Astrocyte of the cerebellum (primary cell): ENCODE data around the gene MAPK8.

ENCODE experiments used
- DNase-seq: peaks from one replicate; pipeline ENCODE4 v3.0.0-alpha.2; 2011; ENCODE audit warnings: low read depth
- H3K4me3 ChIP-seq: 2 replicates; pipeline ENCODE4 v1.5.1; 2011; ENCODE audit warnings: mild to moderate bottlenecking, low read depth, low read length, moderate library complexity
- in situ Hi-C: cut with HindIII; loops from 2 replicates; pipeline ENCODE4 v1.10.0; 2017; ENCODE audit warnings: low sequenced_read_pairs
- TF ChIP-seq, protein P1 (sequence below): IDR thresholded peaks from 2 replicates; pipeline ENCODE4 v1.5.1; 2012; ENCODE audit warnings: low read length, low read depth, moderate library complexity, mild to moderate bottlenecking; ENCODE audit errors: missing control alignments

MAPK8 gene

DNA sequence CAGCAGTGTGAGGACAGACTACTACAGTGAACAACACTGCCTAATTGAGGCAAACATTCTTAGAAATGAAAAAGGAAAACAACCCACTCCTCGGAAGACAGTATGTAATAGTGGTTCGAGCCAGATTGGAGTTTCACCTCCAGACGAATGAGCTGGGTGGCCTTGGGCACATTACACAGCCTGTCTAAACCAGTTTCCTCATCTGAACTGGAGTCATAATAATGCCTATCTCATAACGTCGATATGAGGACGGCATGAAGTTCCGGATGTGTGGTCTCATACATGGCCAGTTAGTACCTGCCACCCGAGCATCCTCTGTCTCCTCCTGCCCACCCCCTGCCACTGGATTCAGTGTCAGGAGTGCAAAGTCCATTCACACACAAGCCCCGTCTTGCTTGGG lies 16.2 kb upstream of the MAPK8 start:
- no peak for DNase-seq
- TF ChIP-seq, protein P1, sequence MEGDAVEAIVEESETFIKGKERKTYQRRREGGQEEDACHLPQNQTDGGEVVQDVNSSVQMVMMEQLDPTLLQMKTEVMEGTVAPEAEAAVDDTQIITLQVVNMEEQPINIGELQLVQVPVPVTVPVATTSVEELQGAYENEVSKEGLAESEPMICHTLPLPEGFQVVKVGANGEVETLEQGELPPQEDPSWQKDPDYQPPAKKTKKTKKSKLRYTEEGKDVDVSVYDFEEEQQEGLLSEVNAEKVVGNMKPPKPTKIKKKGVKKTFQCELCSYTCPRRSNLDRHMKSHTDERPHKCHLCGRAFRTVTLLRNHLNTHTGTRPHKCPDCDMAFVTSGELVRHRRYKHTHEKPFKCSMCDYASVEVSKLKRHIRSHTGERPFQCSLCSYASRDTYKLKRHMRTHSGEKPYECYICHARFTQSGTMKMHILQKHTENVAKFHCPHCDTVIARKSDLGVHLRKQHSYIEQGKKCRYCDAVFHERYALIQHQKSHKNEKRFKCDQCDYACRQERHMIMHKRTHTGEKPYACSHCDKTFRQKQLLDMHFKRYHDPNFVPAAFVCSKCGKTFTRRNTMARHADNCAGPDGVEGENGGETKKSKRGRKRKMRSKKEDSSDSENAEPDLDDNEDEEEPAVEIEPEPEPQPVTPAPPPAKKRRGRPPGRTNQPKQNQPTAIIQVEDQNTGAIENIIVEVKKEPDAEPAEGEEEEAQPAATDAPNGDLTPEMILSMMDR, result no peak
- in situ Hi-C loops, result no loop called here
- no peak overlapping the region for H3K4me3 ChIP-seq

DNA sequence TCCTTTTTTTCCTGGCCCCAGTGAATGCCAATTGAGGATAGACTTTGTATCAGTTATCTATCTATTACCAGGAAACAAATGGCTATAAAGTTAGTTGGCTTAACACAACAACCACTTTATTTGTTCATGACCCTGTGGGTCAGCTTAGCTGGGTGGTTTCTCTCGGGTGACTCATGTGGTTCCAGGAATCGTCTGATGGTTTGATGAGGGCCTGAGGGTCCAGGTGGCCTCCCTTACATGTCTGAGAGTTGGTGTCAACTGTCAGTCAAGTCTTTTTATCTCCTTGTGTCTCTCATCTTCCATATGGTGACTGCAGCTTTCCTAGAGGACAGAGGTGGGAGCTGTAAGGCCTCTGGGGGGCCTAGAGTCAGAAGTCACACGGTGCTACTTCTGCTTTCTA lies 15.3 kb upstream of the MAPK8 start:
- in situ Hi-C loops, result no loop called here
- no peak for DNase-seq
- TF ChIP-seq, protein P1, result no peak
- H3K4me3 ChIP-seq, result no peak overlapping the region

DNA sequence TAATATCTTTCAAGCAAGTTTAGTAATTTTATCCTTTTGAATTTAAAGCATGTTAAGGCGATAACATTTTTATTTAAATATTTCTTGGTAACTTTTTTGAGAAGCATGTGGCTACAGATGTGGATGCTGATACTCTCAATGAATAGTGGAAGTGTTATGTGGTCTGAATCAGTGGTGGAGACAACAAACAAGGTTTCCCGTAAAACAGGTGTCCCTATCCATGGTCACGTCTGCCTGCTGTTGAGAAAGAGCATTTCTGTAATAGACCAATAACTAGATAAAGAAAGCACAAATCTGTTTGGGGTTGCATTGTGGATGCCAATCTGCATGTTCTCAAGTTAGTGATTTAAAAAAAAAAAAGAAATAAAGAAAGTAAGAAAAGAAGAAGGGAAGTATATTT lies 13.9 kb upstream of the MAPK8 start:
- TF ChIP-seq, protein P1, result no peak
- in situ Hi-C loops, result no loop called here
- DNase-seq, result no peak
- no peak overlapping the region for H3K4me3 ChIP-seq

DNA sequence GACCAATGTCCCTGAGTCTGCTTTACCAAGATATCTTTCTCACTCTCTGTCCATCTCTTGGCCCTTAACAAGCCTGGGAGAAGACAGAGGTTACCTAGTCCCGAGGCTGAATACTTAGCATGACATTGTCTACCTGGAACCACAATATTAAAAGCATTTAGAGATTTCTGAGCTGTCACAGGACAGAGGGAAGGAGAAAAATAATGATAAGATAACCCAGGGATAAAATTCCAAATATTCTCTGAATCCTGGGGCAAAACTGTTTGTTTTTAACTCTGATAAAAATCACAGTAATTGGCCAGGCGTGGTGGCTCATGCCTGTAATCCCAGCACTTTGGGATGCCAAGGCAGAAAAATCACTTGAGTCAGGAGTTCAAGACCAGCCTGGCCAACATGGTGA lies 12.0 kb upstream of the MAPK8 start:
- DNase-seq, result no peak
- H3K4me3 ChIP-seq, result no peak overlapping the region
- in situ Hi-C loops, result no loop called here
- TF ChIP-seq, protein P1, result no peak

DNA sequence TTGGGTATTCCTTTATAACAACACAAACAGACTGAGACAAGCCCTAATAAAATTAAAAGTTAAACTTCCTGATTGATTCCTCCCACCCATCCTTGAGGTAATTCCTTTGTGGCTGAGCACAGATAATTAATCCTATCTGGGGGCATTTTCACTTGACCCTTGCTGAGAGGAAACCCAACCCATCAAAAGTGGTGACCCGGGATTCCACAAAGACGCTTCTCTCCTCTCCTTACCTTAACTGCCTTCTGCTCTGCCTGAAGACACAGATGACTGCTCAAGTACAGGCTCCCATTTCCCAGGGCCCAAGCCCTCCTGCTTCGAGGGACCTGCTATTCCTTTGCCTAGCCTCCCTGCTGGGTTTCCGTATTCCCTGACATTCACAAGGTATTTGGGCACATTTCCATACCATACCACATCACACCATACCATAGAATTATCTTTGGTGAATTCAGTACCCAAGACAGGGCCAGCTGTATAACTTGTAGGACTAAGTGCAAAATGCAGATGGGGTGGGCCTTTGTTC lies 9.8 kb upstream of the MAPK8 start:
- no peak for DNase-seq
- in situ Hi-C loops, result no loop called here
- TF ChIP-seq, protein P1, result no peak
- no peak overlapping the region for H3K4me3 ChIP-seq

DNA sequence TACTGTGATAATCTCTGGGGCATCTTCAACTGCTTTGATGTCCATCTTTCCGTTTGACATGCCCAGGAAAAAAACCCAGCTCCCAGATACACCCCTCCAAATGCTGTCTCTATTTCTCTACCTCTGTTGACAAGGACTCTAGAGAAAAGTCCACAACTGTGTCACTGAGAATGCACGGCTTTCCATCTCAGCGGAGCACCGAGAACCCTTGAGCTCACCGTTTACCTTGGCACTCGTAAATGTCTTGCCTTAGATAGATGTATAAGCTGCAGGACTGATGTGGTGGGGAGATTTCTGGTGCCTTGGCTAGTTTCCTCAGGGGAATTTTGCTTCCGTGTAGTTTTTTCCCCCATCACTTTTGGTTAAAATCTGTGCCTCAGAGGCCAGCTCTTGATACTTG lies 7.4 kb upstream of the MAPK8 start:
- in situ Hi-C loops, result no loop called here
- DNase-seq, result no peak

More for the DNA sequence above, 7.4 kb upstream of the MAPK8 start:
- H3K4me3 ChIP-seq, result no peak overlapping the region
- TF ChIP-seq, protein P1, result no peak
